Measurements from ENCODE around the gene RIMBP2. TPM values are rescaled to one million over a fixed set of nuclear protein-coding genes. Genes with fewer than 3 reads are reported as not detected.

RIMBP2 gene
- polyA plus RNA-seq, 1 donor from 2014 or later = 14.6 TPM

DNA sequence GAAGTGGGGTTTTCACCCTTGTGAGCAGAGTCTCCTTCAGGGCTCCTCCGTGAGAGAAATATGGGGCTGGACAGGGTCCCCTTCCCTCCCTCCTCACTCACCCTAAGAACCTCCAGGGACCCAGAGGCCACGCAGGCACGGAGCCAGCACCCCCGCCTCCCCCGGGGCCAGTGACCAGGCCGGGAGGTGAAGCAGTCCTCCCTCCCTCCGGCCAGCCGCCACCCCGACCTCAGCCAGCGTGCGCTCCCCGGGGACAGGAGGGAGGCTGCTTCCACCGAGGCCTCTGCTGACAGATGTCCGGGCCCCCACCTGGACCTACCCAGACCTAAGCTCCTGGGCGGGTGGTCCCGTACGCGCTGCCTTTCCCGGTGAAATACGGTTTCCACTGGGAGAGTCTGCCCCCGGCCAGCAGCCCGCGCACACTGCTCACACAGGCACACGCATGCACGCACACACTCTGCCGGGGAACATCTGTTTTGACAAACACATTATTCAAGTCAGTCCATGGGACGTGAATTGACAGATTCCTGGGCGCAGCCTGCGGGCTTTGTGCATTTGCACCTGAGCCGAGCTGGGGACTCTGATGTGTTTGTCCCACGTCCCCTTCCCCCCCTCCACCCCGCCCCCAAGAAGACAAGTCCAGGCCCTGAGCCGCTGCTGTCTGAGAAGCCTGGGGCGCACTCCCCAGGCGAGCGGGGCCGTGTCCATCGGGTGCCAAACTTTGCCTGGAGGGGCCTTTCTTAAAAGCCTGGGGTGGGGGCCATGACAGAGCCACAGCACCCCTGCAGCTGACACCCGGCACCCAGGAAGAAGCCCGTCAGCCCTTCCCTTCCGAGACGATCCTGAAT lies 725 bp downstream of the RIMBP2 start:
- TF ChIP-seq EP300 (conservative IDR thresholded peaks at IDR 0.05; ENCODE audit: poor library complexity, severe bottlenecking) (no peak), TAF1 (IDR thresholded peaks at IDR 0.05; ENCODE audit: low read depth) (no peak), RAD21 (conservative IDR thresholded peaks at IDR 0.05) (peak; percentile 32), SMC3 (conservative IDR thresholded peaks at IDR 0.05; ENCODE audit: poor library complexity) (peak; percentile 24), POLR2AphosphoS5 (IDR thresholded peaks at IDR 0.05) (peak; percentile 59), EZH2 (IDR thresholded peaks at IDR 0.05; ENCODE audit: borderline replicate concordance, insufficient read depth, low read length, poor library complexity, severe bottlenecking) (no peak), MXI1 (conservative IDR thresholded peaks at IDR 0.05; ENCODE audit: poor library complexity, severe bottlenecking) (peak; percentile 63)
- TF ChIP-seq, protein P1, sequence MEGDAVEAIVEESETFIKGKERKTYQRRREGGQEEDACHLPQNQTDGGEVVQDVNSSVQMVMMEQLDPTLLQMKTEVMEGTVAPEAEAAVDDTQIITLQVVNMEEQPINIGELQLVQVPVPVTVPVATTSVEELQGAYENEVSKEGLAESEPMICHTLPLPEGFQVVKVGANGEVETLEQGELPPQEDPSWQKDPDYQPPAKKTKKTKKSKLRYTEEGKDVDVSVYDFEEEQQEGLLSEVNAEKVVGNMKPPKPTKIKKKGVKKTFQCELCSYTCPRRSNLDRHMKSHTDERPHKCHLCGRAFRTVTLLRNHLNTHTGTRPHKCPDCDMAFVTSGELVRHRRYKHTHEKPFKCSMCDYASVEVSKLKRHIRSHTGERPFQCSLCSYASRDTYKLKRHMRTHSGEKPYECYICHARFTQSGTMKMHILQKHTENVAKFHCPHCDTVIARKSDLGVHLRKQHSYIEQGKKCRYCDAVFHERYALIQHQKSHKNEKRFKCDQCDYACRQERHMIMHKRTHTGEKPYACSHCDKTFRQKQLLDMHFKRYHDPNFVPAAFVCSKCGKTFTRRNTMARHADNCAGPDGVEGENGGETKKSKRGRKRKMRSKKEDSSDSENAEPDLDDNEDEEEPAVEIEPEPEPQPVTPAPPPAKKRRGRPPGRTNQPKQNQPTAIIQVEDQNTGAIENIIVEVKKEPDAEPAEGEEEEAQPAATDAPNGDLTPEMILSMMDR (IDR thresholded peaks at IDR 0.05; ENCODE audit: poor library complexity, severe bottlenecking) = no peak
- TF ChIP-seq, protein P2, sequence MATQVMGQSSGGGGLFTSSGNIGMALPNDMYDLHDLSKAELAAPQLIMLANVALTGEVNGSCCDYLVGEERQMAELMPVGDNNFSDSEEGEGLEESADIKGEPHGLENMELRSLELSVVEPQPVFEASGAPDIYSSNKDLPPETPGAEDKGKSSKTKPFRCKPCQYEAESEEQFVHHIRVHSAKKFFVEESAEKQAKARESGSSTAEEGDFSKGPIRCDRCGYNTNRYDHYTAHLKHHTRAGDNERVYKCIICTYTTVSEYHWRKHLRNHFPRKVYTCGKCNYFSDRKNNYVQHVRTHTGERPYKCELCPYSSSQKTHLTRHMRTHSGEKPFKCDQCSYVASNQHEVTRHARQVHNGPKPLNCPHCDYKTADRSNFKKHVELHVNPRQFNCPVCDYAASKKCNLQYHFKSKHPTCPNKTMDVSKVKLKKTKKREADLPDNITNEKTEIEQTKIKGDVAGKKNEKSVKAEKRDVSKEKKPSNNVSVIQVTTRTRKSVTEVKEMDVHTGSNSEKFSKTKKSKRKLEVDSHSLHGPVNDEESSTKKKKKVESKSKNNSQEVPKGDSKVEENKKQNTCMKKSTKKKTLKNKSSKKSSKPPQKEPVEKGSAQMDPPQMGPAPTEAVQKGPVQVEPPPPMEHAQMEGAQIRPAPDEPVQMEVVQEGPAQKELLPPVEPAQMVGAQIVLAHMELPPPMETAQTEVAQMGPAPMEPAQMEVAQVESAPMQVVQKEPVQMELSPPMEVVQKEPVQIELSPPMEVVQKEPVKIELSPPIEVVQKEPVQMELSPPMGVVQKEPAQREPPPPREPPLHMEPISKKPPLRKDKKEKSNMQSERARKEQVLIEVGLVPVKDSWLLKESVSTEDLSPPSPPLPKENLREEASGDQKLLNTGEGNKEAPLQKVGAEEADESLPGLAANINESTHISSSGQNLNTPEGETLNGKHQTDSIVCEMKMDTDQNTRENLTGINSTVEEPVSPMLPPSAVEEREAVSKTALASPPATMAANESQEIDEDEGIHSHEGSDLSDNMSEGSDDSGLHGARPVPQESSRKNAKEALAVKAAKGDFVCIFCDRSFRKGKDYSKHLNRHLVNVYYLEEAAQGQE (IDR thresholded peaks at IDR 0.05; ENCODE audit: borderline replicate concordance) = peak; percentile 11
- Histone ChIP-seq H3K4me2 (ENCODE audit: low read length) (peak overlapping the region; percentile 60), H2AFZ (ENCODE audit: low read depth, low read length) (peak overlapping the region; percentile 51), H3K4me3 (ENCODE audit: low read length) (peak overlapping the region; percentile 93), H3K9ac (ENCODE audit: low read length) (peak overlapping the region; percentile 90), H3K9me2 (ENCODE audit: insufficient read depth, low read length) (no peaks in the 10 kb centered on the region), H4K20me1 (ENCODE audit: insufficient read depth) (no peaks in the 10 kb centered on the region), H3K79me2 (replicated peaks; ENCODE audit: insufficient read depth, low read length) (peaks cover 14% of the 10 kb centered on the region), H3F3A (ENCODE audit: insufficient read depth, low read length, poor library complexity, severe bottlenecking) (no peaks in the 10 kb centered on the region), H3K9me3 (ENCODE audit: low read length) (no peaks in the 10 kb centered on the region), H3K27ac (ENCODE audit: low read length) (peak overlapping the region; percentile 89), H3K36me3 (ENCODE audit: insufficient read depth, low read length) (no peaks in the 10 kb centered on the region), H3K27me3 (ENCODE audit: insufficient read depth, low read depth, low read length) (peaks cover 15% of the 10 kb centered on the region)

DNA sequence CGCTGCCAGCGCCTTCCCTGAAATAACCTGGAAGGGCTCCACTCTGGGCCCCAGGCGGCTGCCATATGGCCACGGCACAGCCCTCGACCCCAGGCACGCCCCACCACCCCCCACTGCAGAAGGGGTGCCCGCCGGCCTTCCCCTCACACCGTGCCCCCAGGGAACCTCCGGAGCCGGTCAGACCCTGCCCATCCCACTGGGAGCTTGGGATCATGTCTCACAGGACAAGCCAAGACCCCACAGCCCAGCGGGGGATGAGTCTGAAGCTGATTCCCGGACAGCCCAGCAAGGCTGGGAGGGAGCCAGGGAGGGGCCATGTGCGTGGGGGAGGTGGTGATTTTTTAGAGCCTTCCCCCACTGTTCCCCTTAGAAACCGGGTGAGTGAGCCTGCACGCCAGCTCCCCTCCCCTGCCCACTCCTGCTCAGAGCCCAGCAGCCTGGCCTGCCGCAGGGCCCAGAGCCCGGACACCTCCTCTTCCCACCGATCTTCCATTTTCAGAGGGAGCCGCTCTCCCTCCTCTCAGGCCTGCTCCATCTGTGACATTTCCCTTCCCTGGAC lies 1.4 kb downstream of the RIMBP2 start:
- peaks cover 15% of the 10 kb centered on the region for H3K27me3 ChIP-seq (ENCODE audit: insufficient read depth, low read depth, low read length)
- no peaks in the 10 kb centered on the region for H3F3A ChIP-seq (ENCODE audit: insufficient read depth, low read length, poor library complexity, severe bottlenecking)
- H3K4me2 ChIP-seq (ENCODE audit: low read length) = peak overlapping the region; percentile 60
- peak; percentile 24 for TF ChIP-seq TAF1 (IDR thresholded peaks at IDR 0.05; ENCODE audit: low read depth)
- TF ChIP-seq EZH2 (IDR thresholded peaks at IDR 0.05; ENCODE audit: borderline replicate concordance, insufficient read depth, low read length, poor library complexity, severe bottlenecking) = no peak
- no peak for TF ChIP-seq MXI1 (conservative IDR thresholded peaks at IDR 0.05; ENCODE audit: poor library complexity, severe bottlenecking)
- TF ChIP-seq SMC3 (conservative IDR thresholded peaks at IDR 0.05; ENCODE audit: poor library complexity) = no peak
- TF ChIP-seq RAD21 (conservative IDR thresholded peaks at IDR 0.05) = no peak
- H3K9me3 ChIP-seq (ENCODE audit: low read length) = no peaks in the 10 kb centered on the region
- H3K9me2 ChIP-seq (ENCODE audit: insufficient read depth, low read length) = no peaks in the 10 kb centered on the region
- peaks cover 14% of the 10 kb centered on the region for H3K79me2 ChIP-seq (replicated peaks; ENCODE audit: insufficient read depth, low read length)
- H3K4me3 ChIP-seq (ENCODE audit: low read length) = peak overlapping the region; percentile 93
- H3K27ac ChIP-seq (ENCODE audit: low read length) = peak overlapping the region; percentile 89
- H2AFZ ChIP-seq (ENCODE audit: low read depth, low read length) = peak overlapping the region; percentile 13
- no peaks in the 10 kb centered on the region for H4K20me1 ChIP-seq (ENCODE audit: insufficient read depth)
- H3K9ac ChIP-seq (ENCODE audit: low read length) = peak overlapping the region; percentile 90
- H3K36me3 ChIP-seq (ENCODE audit: insufficient read depth, low read length) = no peaks in the 10 kb centered on the region

All from neural cell (in vitro differentiated cells).